ENCODE measurements around the gene VAMP5. TPM values are rescaled to one million over a fixed set of nuclear protein-coding genes. Genes with fewer than 3 reads are reported as not detected.

VAMP5 gene
- total and polyA plus RNA-seq, 2 donors (not counting 1 experiment from before 2014, with no cell fraction given) = 16.9 to 28.6 TPM

GRCh38 chr2:85575739-85576138 is 8.5 kb upstream of the VAMP5 start:
- peaks cover 0 to 6% of the 10 kb centered on the region in 2 experiments for H3K36me3 ChIP-seq (replicated peaks in 1 of 2; ENCODE audit: control extremely low read depth in 1 of 2, control insufficient read depth in 1 of 2, extremely low read depth in 1 of 2, insufficient read depth in 2 of 2, low read length in 1 of 2)
- CTCF ChIA-PET = no interaction called here
- no peak overlapping the region for H3K4me2 ChIP-seq (replicated peaks; ENCODE audit: low read depth, low read length, poor library complexity, severe bottlenecking)
- Mint-ChIP-seq H3K4me3 (no peak overlapping the region), H3K27ac (no peak overlapping the region), H3K9me3 (ENCODE audit: insufficient read depth) (no peaks in the 10 kb centered on the region), H3K27me3 (no peaks in the 10 kb centered on the region), H3K4me1 (peaks cover 31% of the 10 kb centered on the region)
- H3K4me3 ChIP-seq (ENCODE audit: control extremely low read depth in 1 of 5, extremely low read depth in 1 of 5, insufficient read depth in 1 of 5, low read depth in 2 of 5, low read length in 4 of 5) = no peak overlapping the region
- no peak overlapping the region for H3K27ac ChIP-seq (ENCODE audit: low read length in 2 of 2)
- no peak overlapping the region for H3K9ac ChIP-seq (ENCODE audit: low read length)
- no peaks in the 10 kb centered on the region for H3K9me3 ChIP-seq (ENCODE audit: control extremely low read depth in 1 of 3, control insufficient read depth in 2 of 3, insufficient read depth in 1 of 3, low read length in 2 of 3)
- POLR2A ChIA-PET = interaction anchor here (0.6 to 0.7 kb wide), 3 partner anchors 13 to 247 kb away, joined by 3 to 6 read pairs (median 4); no protein-coding TSS in a partner anchor
- no peaks in the 10 kb centered on the region for H3K27me3 ChIP-seq (replicated peaks in 1 of 4; ENCODE audit: control extremely low read depth in 1 of 4, control insufficient read depth in 3 of 4, insufficient read depth in 4 of 4, low read length in 3 of 4)
- ATAC-seq (ENCODE audit: low read depth) = no peak
- intact Hi-C loops (cut with micrococcal nuclease) = no loop called here
- H3K79me2 ChIP-seq (ENCODE audit: control insufficient read depth, insufficient read depth, low read length) = peaks cover 34% of the 10 kb centered on the region
- WGBS (ENCODE audit: insufficient coverage) = 92% methylated on average over 2 of the region's 8 CpGs
- no peak for DNase-seq
- no peak overlapping the region for H2AFZ ChIP-seq (ENCODE audit: insufficient read depth, low read depth, low read length, poor library complexity, severe bottlenecking)
- H4K20me1 ChIP-seq (ENCODE audit: control insufficient read depth, insufficient read depth, low read length, poor library complexity, severe bottlenecking) = peaks cover 7% of the 10 kb centered on the region
- TF ChIP-seq CTCF (IDR thresholded peaks at IDR 0.05) (no peak), EZH2 (IDR thresholded peaks at IDR 0.05; ENCODE audit: borderline replicate concordance, insufficient read depth, low read depth, low read length, poor library complexity, severe bottlenecking) (no peak)
- H3K4me1 ChIP-seq (ENCODE audit: control insufficient read depth in 2 of 2, insufficient read depth in 2 of 2, low read length in 2 of 2) = peaks cover 20 to 36% of the 10 kb centered on the region in 2 donors

GRCh38 chr2:85577063-85577385 is 7.2 kb upstream of the VAMP5 start:
- peaks cover 0 to 16% of the 10 kb centered on the region in 2 experiments for H3K36me3 ChIP-seq (replicated peaks in 1 of 2; ENCODE audit: control extremely low read depth in 1 of 2, control insufficient read depth in 1 of 2, extremely low read depth in 1 of 2, insufficient read depth in 2 of 2, low read length in 1 of 2)
- CTCF ChIA-PET = interaction anchor here (1.1 to 1.4 kb wide), 2 partner anchors 25 to 186 kb away, joined by 3 to 8 read pairs; no protein-coding TSS in a partner anchor
- H3K27ac ChIP-seq (ENCODE audit: low read length in 2 of 2) = peak overlapping the region; percentile 70 to 87
- peaks cover 37% of the 10 kb centered on the region for H3K79me2 ChIP-seq (ENCODE audit: control insufficient read depth, insufficient read depth, low read length)
- H3K9me3 Mint-ChIP-seq (ENCODE audit: insufficient read depth) = no peaks in the 10 kb centered on the region
- H3K4me1 Mint-ChIP-seq = peaks cover 37% of the 10 kb centered on the region
- no peaks in the 10 kb centered on the region for H3K27me3 ChIP-seq (replicated peaks in 1 of 4; ENCODE audit: control extremely low read depth in 1 of 4, control insufficient read depth in 3 of 4, insufficient read depth in 4 of 4, low read length in 3 of 4)
- POLR2A ChIA-PET = interaction anchor here (0.6 to 2.1 kb wide), 3 partner anchors 18 to 218 kb away, joined by 5 to 13 read pairs (median 6); partner anchors contain the start of gene RNF181
- peak overlapping the region; percentile 96 for H3K4me2 ChIP-seq (replicated peaks; ENCODE audit: low read depth, low read length, poor library complexity, severe bottlenecking)
- no CpG with 5 or more reads among the region's 3 CpGs for WGBS (ENCODE audit: insufficient coverage)
- H3K9ac ChIP-seq (ENCODE audit: low read length) = peak overlapping the region; percentile 91
- no peaks in the 10 kb centered on the region for H3K9me3 ChIP-seq (ENCODE audit: control extremely low read depth in 1 of 3, control insufficient read depth in 2 of 3, insufficient read depth in 1 of 3, low read length in 2 of 3)
- H3K27me3 Mint-ChIP-seq = no peaks in the 10 kb centered on the region
- intact Hi-C loops (cut with micrococcal nuclease) = loop anchor here (1.0 kb wide), 2 partner anchors 16 to 25 kb away; partner anchors contain the start of genes GGCX and TMEM150A
- H3K27ac Mint-ChIP-seq = peak overlapping the region; percentile 96
- H3K4me1 ChIP-seq (ENCODE audit: control insufficient read depth in 2 of 2, insufficient read depth in 2 of 2, low read length in 2 of 2) = peaks cover 20 to 36% of the 10 kb centered on the region in 2 donors
- peak overlapping the region; percentile 87 for H2AFZ ChIP-seq (ENCODE audit: insufficient read depth, low read depth, low read length, poor library complexity, severe bottlenecking)
- H3K4me3 ChIP-seq (ENCODE audit: control extremely low read depth in 1 of 5, extremely low read depth in 1 of 5, insufficient read depth in 1 of 5, low read depth in 2 of 5, low read length in 4 of 5) = peak overlapping the region in 4 of 5 experiments; percentile 50 to 97 (median 70)
- DNase-seq (no peak), ATAC-seq (ENCODE audit: low read depth) (no peak)
- peaks cover 7% of the 10 kb centered on the region for H4K20me1 ChIP-seq (ENCODE audit: control insufficient read depth, insufficient read depth, low read length, poor library complexity, severe bottlenecking)
- no peak for TF ChIP-seq CTCF (IDR thresholded peaks at IDR 0.05)
- no peak for TF ChIP-seq EZH2 (IDR thresholded peaks at IDR 0.05; ENCODE audit: borderline replicate concordance, insufficient read depth, low read depth, low read length, poor library complexity, severe bottlenecking)
- peak overlapping the region; percentile 93 for H3K4me3 Mint-ChIP-seq

Data from B cell (primary cell).